RWPE2 (cell line): Measurements from ENCODE around the gene GPBAR1.

ENCODE experiments used
- ATAC-seq: fragments of 200-7000 bp; cut with Tn5 transposase; 3 replicates; pipeline ENCODE4 v1.9.1; 2021; ENCODE audit warnings: low read depth
- DNase-seq: peaks from one replicate; pipeline ENCODE4 v3.0.0-alpha.2; 2020; ENCODE audit warnings: low spot score
- H3K27ac ChIP-seq: fragments of 450-650 bp; 2 replicates; pipeline ENCODE4 v1.5.1; 2017; ENCODE audit warnings: mild to moderate bottlenecking; ENCODE audit not compliant: poor library complexity, severe bottlenecking
- H3K27me3 ChIP-seq: fragments of 250-450 bp; sonication (Bioruptor Pico); 2 replicates; pipeline ENCODE4 v1.5.1; 2021; ENCODE audit warnings: mild to moderate bottlenecking, moderate library complexity; ENCODE audit not compliant: insufficient read depth, poor library complexity, severe bottlenecking
- H3K36me3 ChIP-seq: fragments of 250-450 bp; sonication (Bioruptor Pico); 2 replicates; pipeline ENCODE4 v1.5.1; 2020; ENCODE audit warnings: low read depth, mild to moderate bottlenecking, moderate library complexity
- H3K4me1 ChIP-seq: fragments of 250-450 bp; sonication (Bioruptor Pico); 2 replicates; pipeline ENCODE4 v1.5.1; 2021; ENCODE audit warnings: mild to moderate bottlenecking, moderate library complexity; ENCODE audit not compliant: insufficient read depth, poor library complexity, severe bottlenecking
- H3K4me3 ChIP-seq: fragments of 250-450 bp; sonication (Bioruptor Pico); 2 replicates; pipeline ENCODE4 v1.5.1; 2021; ENCODE audit warnings: mild to moderate bottlenecking, moderate library complexity; ENCODE audit not compliant: severe bottlenecking
- H3K9me3 ChIP-seq: fragments of 250-450 bp; sonication (Bioruptor Pico); 2 replicates; pipeline ENCODE4 v1.5.1; 2021; ENCODE audit warnings: mild to moderate bottlenecking, moderate library complexity; ENCODE audit not compliant: severe bottlenecking
- CTCF ChIP-seq: fragments of 450-650 bp; IDR thresholded peaks from one replicate; pipeline ENCODE4 v1.5.1; 2017; ENCODE audit warnings: mild to moderate bottlenecking, moderate library complexity; ENCODE audit not compliant: poor library complexity, severe bottlenecking

The GPBAR1 gene

DNA sequence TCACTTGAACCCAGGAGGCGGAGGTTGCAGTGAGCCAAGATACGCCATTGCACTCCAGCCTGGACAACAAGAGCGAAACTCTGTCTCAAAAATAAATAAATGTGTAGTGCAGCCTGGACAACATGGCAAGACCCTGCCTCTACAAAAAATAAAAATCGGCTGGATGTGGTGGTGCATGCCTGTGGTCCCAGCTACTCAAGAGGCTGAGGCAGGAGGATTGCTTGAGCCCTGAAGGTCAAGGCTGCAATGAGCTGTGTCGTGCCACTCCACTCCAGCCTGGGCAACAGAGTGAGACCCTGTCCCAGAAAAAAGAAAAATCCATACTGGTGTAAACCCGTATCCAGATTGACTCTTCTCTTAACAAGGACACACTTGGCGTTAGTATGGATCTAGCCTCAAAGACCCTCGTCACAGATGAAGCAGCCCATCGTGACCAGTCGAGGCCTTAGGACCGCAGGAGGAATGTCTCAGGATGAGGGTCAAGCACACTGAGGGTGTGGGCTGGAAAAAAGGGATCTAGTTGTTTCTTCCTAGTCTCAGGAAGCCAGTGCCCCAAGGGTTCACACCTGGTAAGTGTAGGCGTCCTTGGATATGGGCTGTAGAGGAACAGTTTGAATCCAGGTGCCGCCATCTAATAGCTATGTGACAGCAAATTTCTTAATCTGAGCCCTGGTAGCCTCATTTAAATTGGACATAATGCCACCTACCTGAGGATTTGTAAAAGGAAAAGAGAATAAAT, 4.0 kb upstream of the GPBAR1 start:
- ATAC-seq (no peak), DNase-seq (no peak)
- no peaks in the 10 kb centered on the region for H3K4me1 ChIP-seq
- H3K9me3 ChIP-seq, result no peaks in the 10 kb centered on the region
- peak overlapping the region; percentile 11 for H3K27ac ChIP-seq
- H3K27me3 ChIP-seq, result no peaks in the 10 kb centered on the region
- H3K36me3 ChIP-seq, result peaks cover 48% of the 10 kb centered on the region
- H3K4me3 ChIP-seq, result no peak overlapping the region
- no peak for TF ChIP-seq CTCF

DNA sequence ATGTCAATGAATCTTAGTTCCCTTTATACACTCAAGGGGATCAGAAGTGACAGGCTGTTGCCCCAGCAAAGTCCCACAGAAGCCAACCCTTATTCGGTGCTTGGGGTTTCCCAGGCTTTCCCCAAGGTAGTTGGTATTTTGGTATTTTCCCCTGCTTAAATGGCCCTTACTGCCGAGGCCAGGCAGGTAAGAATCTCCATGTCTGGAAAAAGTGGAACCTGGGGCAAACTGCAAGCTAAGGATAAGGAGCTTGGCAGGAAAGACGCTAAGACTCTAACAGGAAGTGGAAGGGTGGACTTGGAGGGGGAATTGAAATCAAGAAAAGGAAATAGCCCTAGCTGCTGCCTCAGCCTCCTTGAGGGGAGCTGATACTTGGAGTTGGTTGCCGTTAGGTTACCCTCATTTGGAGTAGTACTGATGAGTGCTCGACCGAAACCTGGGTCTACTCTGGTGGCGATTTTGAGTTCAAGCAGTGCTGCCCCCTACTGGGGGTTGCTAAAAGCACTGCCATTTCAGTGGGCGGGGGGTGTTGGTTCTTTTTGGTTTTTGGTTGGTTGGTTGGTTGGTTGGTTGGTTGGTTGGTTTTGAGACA, 3.3 kb upstream of the GPBAR1 start:
- Histone ChIP-seq H3K4me1 (no peaks in the 10 kb centered on the region), H3K27ac (peak overlapping the region; percentile 11)
- no peak for ATAC-seq

GRCh38 chr2:218259099-218259961, 1.5 kb upstream of the GPBAR1 start:
- no peaks in the 10 kb centered on the region for H3K4me1 ChIP-seq
- DNase-seq (no peak), ATAC-seq (peak; percentile 40)
- H3K9me3 ChIP-seq, result no peaks in the 10 kb centered on the region
- TF ChIP-seq CTCF, result no peak
- no peak overlapping the region for H3K27ac ChIP-seq
- no peaks in the 10 kb centered on the region for H3K27me3 ChIP-seq
- H3K4me3 ChIP-seq, result no peak overlapping the region
- peaks cover 22% of the 10 kb centered on the region for H3K36me3 ChIP-seq

More for the DNA sequence above, 3.3 kb upstream of the GPBAR1 start:
- no peak for DNase-seq
- Histone ChIP-seq H3K27me3 (no peaks in the 10 kb centered on the region), H3K36me3 (peaks cover 41% of the 10 kb centered on the region), H3K4me3 (no peak overlapping the region), H3K9me3 (no peaks in the 10 kb centered on the region)
- TF ChIP-seq CTCF, result peak; percentile 65

GRCh38 chr2:218260166-218260565, 649 bp upstream of the GPBAR1 start:
- ATAC-seq (no peak), DNase-seq (no peak)
- Histone ChIP-seq H3K27ac (no peak overlapping the region), H3K27me3 (no peaks in the 10 kb centered on the region), H3K36me3 (peaks cover 14% of the 10 kb centered on the region), H3K4me1 (no peaks in the 10 kb centered on the region), H3K4me3 (no peak overlapping the region), H3K9me3 (no peaks in the 10 kb centered on the region)
- TF ChIP-seq CTCF, result no peak
